K562 (cell line): Measurements from ENCODE around the gene SLC17A1. TPM values are rescaled to one million over a fixed set of nuclear protein-coding genes. Genes with fewer than 3 reads are reported as not detected.
A peak's percentile ranks its signal among the peaks of the same experiment; 100 is the strongest.

Experiments
- ATAC-seq: fragments of 200-7000 bp; cut with Tn5 transposase; 3 replicates; pipeline ENCODE4 v1.9.1; 2020; ENCODE audit warnings: moderate library complexity
- BruUV-seq: library from RNA; stranded (reverse); fragments of 400-500 nt; replicated peaks from 2 replicates; lab custom pipeline; 2021; lab: Mats Ljungman, UMichigan
- CTCF ChIA-PET: fragments of 300-600 bp; formaldehyde crosslinking; extraction: SDS; loops from one replicate; lab custom pipeline; 2021; ENCODE audit warnings: low intra/inter-chr PET ratio; lab: Yijun Ruan, JAX
- POLR2A ChIA-PET: fragments of 300-600, 350-650 bp; sonication (Branson Sonifier 250); formaldehyde crosslinking; extraction: SDS; loops from one replicate; lab custom pipeline; 2021; ENCODE audit warnings: antibody characterized with exemption, inconsistent platforms; lab: Yijun Ruan, JAX
- DNase-seq, 4 experiments: peaks; one replicate each; pipeline versions ENCODE4 v3.0.0 to v3.0.0-alpha.2; 2011 to 2018; ENCODE audit warnings: low spot score in 3 of 4, mixed read lengths in 3 of 4; ENCODE audit errors: extremely low read depth in 1 of 4
- FAIRE-seq: peaks from 2 replicates; lab custom pipeline; 2011; peaks lifted over from hg19 to GRCh38; lab: Jason Lieb, UNC
- H2AFZ ChIP-seq: 2 replicates; pipeline ENCODE4 v1.6.0; 2011; ENCODE audit warnings: low read depth, low read length, control low read depth, inconsistent platforms
- H3K27ac ChIP-seq: fragments of 200-600 bp; 3 replicates; pipeline ENCODE4 v1.8.0; 2011; ENCODE audit warnings: low read depth, mild to moderate bottlenecking, control low read depth, inconsistent platforms, low read length, moderate library complexity, mixed read lengths; ENCODE audit errors: extremely low read depth
- H3K27me3 ChIP-seq, 2 experiments: fragments of 300-600 bp in 1 of 2; 2 replicates in 1 of 2; 3 replicates in 1 of 2; pipeline versions ENCODE4 v1.6.0 to v1.8.0; 2011; ENCODE audit warnings: inconsistent platforms in 2 of 2, low read length in 2 of 2, mild to moderate bottlenecking in 1 of 2, mixed read lengths in 1 of 2, moderate library complexity in 1 of 2; ENCODE audit not compliant: control insufficient read depth in 2 of 2, insufficient read depth in 2 of 2
- H3K36me3 ChIP-seq: fragments of 300-600 bp; 3 replicates; pipeline ENCODE4 v1.8.0; 2011; ENCODE audit warnings: mild to moderate bottlenecking, low read length, inconsistent platforms; ENCODE audit not compliant: control insufficient read depth, insufficient read depth
- H3K4me1 ChIP-seq, 2 experiments: fragments of 200-600 bp in 1 of 2; replicated peaks in 1 of 2; 2 replicates in 1 of 2; 3 replicates in 1 of 2; pipeline versions ENCODE4 v1.5.1 to v1.8.0; 2011; ENCODE audit warnings: inconsistent platforms in 2 of 2, low read length in 2 of 2, mild to moderate bottlenecking in 1 of 2, mixed read lengths in 1 of 2, moderate library complexity in 1 of 2; ENCODE audit not compliant: control insufficient read depth in 2 of 2, insufficient read depth in 2 of 2
- H3K4me2 ChIP-seq: 2 replicates; pipeline ENCODE4 v1.6.1; 2011; ENCODE audit warnings: low read length, control low read depth, inconsistent platforms, mixed read lengths; ENCODE audit not compliant: insufficient read depth
- H3K4me3 ChIP-seq: fragments of 200-600 bp; sonication (generic), shearing (Covaris generic); 2 replicates; pipeline ENCODE4 v1.5.1; 2016; ENCODE audit warnings: control low read depth, inconsistent platforms
- H3K79me2 ChIP-seq: fragments of 200-600 bp; 3 replicates; pipeline ENCODE4 v1.8.0; 2011; ENCODE audit warnings: low read length, inconsistent platforms; ENCODE audit not compliant: control insufficient read depth, insufficient read depth
- H3K9ac ChIP-seq, 2 experiments: 2 replicates each; pipeline versions ENCODE4 v1.6.0 to v1.6.1; 2011; ENCODE audit warnings: low read depth in 2 of 2, low read length in 2 of 2, control low read depth in 1 of 2, inconsistent platforms in 1 of 2, mild to moderate bottlenecking in 1 of 2, mixed read lengths in 1 of 2; ENCODE audit not compliant: insufficient read depth in 1 of 2
- H3K9me1 ChIP-seq: one replicate; pipeline ENCODE4 v1.6.0; 2011; ENCODE audit warnings: inconsistent platforms, mild to moderate bottlenecking, low read length, moderate library complexity; ENCODE audit not compliant: control insufficient read depth, insufficient read depth
- H3K9me3 ChIP-seq: replicated peaks from 2 replicates; pipeline ENCODE4 v1.5.1; 2011; ENCODE audit warnings: low read depth, low read length, inconsistent platforms; ENCODE audit not compliant: control insufficient read depth, insufficient read depth
- H4K20me1 ChIP-seq: replicated peaks from 2 replicates; pipeline ENCODE4 v1.6.1; 2011; ENCODE audit warnings: low read length, inconsistent platforms, mixed read lengths; ENCODE audit not compliant: control insufficient read depth, insufficient read depth
- GATA2 ChIP-seq: sonication (generic); formaldehyde crosslinking; IDR thresholded peaks from 2 replicates; pipeline ENCODE4 v1.4.0; 2020; ENCODE audit warnings: mild to moderate bottlenecking, missing genetic modification reagents
- PBX2 ChIP-seq, 2 experiments: IDR thresholded peaks in 1 of 2; conservative IDR thresholded peaks in 1 of 2; 2 replicates each; pipeline ENCODE4 v1.6.1; 2016; ENCODE audit warnings: low read depth in 2 of 2, mild to moderate bottlenecking in 1 of 2, missing compliant biosample characterization in 1 of 2, missing genetic modification characterization in 1 of 2, moderate library complexity in 1 of 2
- PKNOX1 ChIP-seq: fragments of 450-650 bp; IDR thresholded peaks from 2 replicates; pipeline ENCODE4 v1.6.1; 2016
- WGBS: fragments of 100-300 bp; shearing (Covaris generic); methylation state at CpG from one replicate; pipeline ENCODE4 v1.1.6; 2016; ENCODE audit warnings: low coverage, mixed read lengths; ENCODE audit not compliant: insufficient coverage; ENCODE audit errors: missing lambda C conversion rate; 5-methylcytosine and 5-hydroxymethylcytosine counted together
- in situ Hi-C: fragments of 300-500 bp; cut with MboI; formaldehyde crosslinking; loops from 4 replicates; pipeline ENCODE4 v1.15.0; 2018; ENCODE audit warnings: inconsistent platforms, mixed read lengths
- intact Hi-C: fragments of 100-400 bp; cut with micrococcal nuclease; formaldehyde crosslinking; loops from 2 replicates; pipeline ENCODE4 v1.14.2; 2022
- polyA plus RNA-seq, 8 experiments: library from polyadenylated mRNA; depleted of rRNA in 4 of 8; stranded (reverse) in 5 of 8; unstranded in 3 of 8; fragments of >200 nt; fragmentation: Nextera tagmentation in 2 of 8; fragmentation: Illumina TruSeq in 1 of 8; extraction: Ambion mirVana in 2 of 8; extraction: Trizol in 1 of 8; gene quantifications; 2 replicates each; pipeline versions ENCODE4 v1.2.1 to v1.2.3, GENCODE V29; 2011 to 2014; ENCODE audit warnings: inconsistent platforms in 1 of 8, missing spikeins in 1 of 8
- total RNA-seq, 7 experiments: library from RNA; depleted of rRNA in 6 of 7; stranded (reverse); fragments of >200 nt in 6 of 7; fragmentation: Illumina TruSeq in 2 of 7; extraction: Trizol in 2 of 7; gene quantifications; 2 replicates each; pipeline versions ENCODE4 v1.2.1 to v1.2.3, GENCODE V29; 2011 to 2021; ENCODE audit warnings: low replicate concordance in 1 of 7

SLC17A1 gene
- total and polyA plus RNA-seq, 9 of the 15 experiments (the other 6 are each of a cell fraction or from before 2014, with no cell fraction given), result not detected

- no TSS peak for BruUV-seq
- H3K4me3 ChIP-seq, result no peak overlapping the region
- ATAC-seq (no peak; the same call in 2 of the 3 replicates), DNase-seq (peak in 1 of 4 experiments; percentile 22)
- H3K36me3 ChIP-seq, result no peaks in the 10 kb centered on the region
- H2AFZ ChIP-seq, result peak overlapping the region; percentile 4; the same call in 1 of the 2 replicates
- H3K79me2 ChIP-seq, result no peaks in the 10 kb centered on the region
- CTCF ChIA-PET, result no interaction called here
- no peaks in the 10 kb centered on the region for H3K4me1 ChIP-seq
- H3K9me3 ChIP-seq, result no peaks in the 10 kb centered on the region
- peak; percentile 90 for TF ChIP-seq PKNOX1
- no peak for TF ChIP-seq PBX2 (CRISPR knock-in tag; IDR thresholded peaks at IDR 0.05; ENCODE audit: low read depth)
- peak; percentile 33 for TF ChIP-seq PBX2 (tag; conservative IDR thresholded peaks at IDR 0.05; ENCODE audit: low read depth)
- TF ChIP-seq GATA2 (CRISPR knock-in tag), result no peak
- TF ChIP-seq, all 486 proteins: peak for 2
- H3K27ac ChIP-seq, result no peak overlapping the region
- no peaks in the 10 kb centered on the region; a peak in 1 of 5 replicates for H3K27me3 ChIP-seq
- H3K9me1 ChIP-seq, result no peaks in the 10 kb centered on the region
- in situ Hi-C loops (no loop called here), intact Hi-C loops (no loop called here)
- H4K20me1 ChIP-seq, result no peaks in the 10 kb centered on the region; the same call in 1 of the 2 replicates
- POLR2A ChIA-PET, result no interaction called here
- FAIRE-seq, result no peak
- H3K4me2 ChIP-seq, result no peak overlapping the region
- under 1% methylated on average over 4 of the region's 4 CpGs for WGBS
- no peak overlapping the region for H3K9ac ChIP-seq
Measured at GRCh38 chr6:25792016-25792415, 39.8 kb downstream of the SLC17A1 start.
